Stimulated activated CD8-positive, alpha-beta memory T cell treated with anti-CD3 and anti-CD28 coated beads, Interleukin-15, amount 100 ng/mL, for 4 hours (primary cell): ENCODE data around the gene DNAH1.
"Not testable (repeated sequence)": the region's sequence is repeated elsewhere in the genome, so short reads cannot be mapped to it uniquely, and the experiment has no call there.

Experiments used
- DNase-seq, 2 donors: peaks; one replicate each; pipeline ENCODE4 v3.0.0-alpha.2; 2020; ENCODE audit warnings: low read depth in 2 of 2

The DNAH1 gene

DNA sequence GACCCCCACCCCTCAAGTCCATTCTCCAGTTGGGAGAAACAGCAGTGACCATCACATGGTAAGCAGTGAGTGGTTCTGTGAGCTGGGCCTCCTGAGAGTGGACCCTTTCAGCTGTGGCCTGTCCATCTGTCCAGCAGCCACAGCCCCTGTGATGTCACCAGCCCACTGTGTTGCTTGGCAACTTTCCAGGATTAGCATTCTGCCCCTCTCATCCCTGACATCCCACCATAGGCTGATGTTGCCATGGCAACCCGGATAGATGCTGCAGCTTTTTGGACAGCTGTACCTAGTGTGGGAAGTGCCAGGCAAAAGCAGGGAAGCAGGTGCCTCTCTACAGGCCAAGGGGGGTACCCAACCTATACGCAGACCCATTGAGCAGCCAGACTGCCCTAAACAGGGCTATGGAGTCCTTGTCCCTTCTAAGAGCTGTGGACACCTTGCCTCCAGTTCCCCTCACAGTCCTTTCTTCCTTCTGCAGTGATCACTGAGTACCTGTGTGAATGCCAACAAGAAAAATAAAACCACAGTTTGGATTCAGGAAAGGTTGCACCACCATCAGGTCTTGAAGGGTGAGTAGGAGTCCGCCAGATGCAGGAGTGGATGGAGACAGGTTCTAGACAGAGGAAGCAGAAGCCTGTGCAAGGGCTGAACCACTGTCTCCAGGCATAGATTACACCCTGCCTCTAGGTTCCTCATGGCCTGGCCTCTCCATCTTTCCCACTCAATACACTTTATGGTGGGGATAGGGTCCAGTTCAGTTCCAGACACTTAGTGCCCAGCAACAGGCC is at the start of gene DNAH1:
DNAH1 (plus strand) TSS at position 343 of the 788 bp plus-strand sequence. CDS start 6,124 bp downstream, outside the sequence.
- no peak for DNase-seq

DNA sequence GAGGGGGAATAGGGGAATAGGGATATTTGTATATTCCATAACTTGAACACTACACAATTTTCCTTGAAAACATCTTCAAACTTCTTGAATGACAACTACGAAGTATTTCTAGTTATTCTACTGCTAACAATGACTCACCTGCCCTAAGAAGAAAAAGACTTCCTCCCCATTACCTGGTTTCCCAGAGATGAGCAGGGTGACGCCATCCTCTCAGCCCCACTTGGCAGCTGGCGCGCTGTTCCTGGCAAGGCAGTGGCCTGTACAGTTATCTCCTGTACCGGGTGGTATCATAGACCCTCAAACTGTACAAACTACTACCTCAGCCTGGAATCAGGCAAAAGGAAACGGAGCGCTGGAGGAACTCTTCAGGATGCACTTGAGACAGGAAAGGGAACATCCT is 48.1 kb upstream of the DNAH1 start:
- DNase-seq, result peak in 1 of 2 donors; percentile 33

DNA sequence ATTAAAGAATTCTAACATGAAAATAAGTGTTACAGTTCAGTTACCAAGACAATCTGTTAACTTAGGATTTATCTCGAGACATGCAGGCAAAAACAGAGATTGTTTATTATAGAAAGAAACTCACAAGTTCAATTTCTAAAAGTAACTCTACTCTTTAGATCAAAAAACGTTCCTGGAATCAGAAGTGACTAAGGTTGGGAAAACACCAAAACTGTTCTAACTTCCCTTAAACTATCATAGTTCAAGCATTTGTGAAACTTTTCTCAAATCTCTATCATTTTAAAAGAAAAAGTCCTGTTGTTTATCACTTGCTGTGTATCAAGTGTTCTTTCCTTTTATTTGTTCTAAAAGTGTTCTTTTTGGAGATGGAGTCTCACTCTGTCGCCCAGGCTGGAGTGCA is 46.3 kb upstream of the DNAH1 start:
- no peak for DNase-seq

- no peak for DNase-seq
These were observed 45.8 kb upstream of the DNAH1 start for GRCh38 chr3:52270252-52270754.

- not testable (repeated sequence) for DNase-seq
These were observed 43.9 kb upstream of the DNAH1 start for GRCh38 chr3:52272172-52272571.

GRCh38 chr3:52272831-52273230 is 43.3 kb upstream of the DNAH1 start:
- no peak for DNase-seq

GRCh38 chr3:52274781-52275180 is 41.3 kb upstream of the DNAH1 start:
- not testable (repeated sequence) for DNase-seq

GRCh38 chr3:52277071-52277964 is 38.8 kb upstream of the DNAH1 start:
- DNase-seq, result peak; percentile 58 to 60

GRCh38 chr3:52277972-52278509 is 38.1 kb upstream of the DNAH1 start:
- peak in 1 of 2 donors; percentile 36 for DNase-seq

- DNase-seq, result peak; percentile 92 to 96
These were observed 37.5 kb upstream of the DNAH1 start, which contains the start of gene WDR82 for GRCh38 chr3:52278510-52279069. Gene WDR82, minus strand, starts transcription at chr3:52278649. Its CDS starts 288 bp downstream, at chr3:52278361.

- no peak for DNase-seq
These were observed 36.5 kb upstream of the DNAH1 start for GRCh38 chr3:52279596-52279995.

- DNase-seq, result no peak
These were observed 36.1 kb upstream of the DNAH1 start for GRCh38 chr3:52280050-52280461.

GRCh38 chr3:52281981-52282801 is 33.9 kb upstream of the DNAH1 start:
- no peak for DNase-seq

- no peak for DNase-seq
These were observed 32.8 kb upstream of the DNAH1 start for GRCh38 chr3:52283306-52283705.

GRCh38 chr3:52284051-52284450 is 32.1 kb upstream of the DNAH1 start:
- not testable (repeated sequence) for DNase-seq

DNA sequence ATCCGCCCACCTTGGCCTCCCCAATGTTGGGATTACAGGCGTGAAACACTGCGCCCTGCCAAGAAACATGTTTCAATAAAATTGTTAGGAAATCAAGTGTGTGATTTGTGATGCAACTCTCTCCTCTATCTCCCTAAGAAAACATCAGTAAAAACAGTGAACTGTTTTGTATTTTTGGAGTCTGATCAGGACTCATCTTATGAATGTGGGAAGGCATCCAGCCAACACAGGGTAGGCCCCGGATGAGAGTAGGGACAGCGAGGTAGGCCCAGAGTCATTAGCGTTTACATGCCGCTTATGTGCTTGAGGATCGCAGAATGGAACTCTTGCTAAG is 29.4 kb upstream of the DNAH1 start:
- no peak for DNase-seq

DNA sequence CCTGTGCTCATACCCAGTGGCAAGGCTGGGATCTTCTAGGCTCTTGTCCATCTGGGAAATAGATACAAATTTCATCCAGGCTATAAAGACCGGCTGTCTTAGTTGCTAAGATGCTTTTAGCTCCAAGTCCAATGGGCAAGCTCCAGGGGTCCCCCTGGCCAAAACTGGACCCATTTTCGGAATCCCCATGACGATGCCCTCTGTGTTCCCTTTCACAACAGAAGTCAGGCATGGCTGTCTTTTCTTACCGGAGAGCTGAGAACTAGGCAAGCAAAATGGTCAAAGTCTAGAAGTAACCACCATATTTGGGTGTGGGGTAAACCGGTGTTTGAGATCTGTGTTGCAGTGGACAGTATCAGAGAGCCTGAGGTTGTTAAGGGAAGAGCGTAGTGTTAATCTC is 27.4 kb upstream of the DNAH1 start:
- DNase-seq, result no peak

- DNase-seq, result no peak
These were observed 26.8 kb upstream of the DNAH1 start for GRCh38 chr3:52289338-52289746.

DNA sequence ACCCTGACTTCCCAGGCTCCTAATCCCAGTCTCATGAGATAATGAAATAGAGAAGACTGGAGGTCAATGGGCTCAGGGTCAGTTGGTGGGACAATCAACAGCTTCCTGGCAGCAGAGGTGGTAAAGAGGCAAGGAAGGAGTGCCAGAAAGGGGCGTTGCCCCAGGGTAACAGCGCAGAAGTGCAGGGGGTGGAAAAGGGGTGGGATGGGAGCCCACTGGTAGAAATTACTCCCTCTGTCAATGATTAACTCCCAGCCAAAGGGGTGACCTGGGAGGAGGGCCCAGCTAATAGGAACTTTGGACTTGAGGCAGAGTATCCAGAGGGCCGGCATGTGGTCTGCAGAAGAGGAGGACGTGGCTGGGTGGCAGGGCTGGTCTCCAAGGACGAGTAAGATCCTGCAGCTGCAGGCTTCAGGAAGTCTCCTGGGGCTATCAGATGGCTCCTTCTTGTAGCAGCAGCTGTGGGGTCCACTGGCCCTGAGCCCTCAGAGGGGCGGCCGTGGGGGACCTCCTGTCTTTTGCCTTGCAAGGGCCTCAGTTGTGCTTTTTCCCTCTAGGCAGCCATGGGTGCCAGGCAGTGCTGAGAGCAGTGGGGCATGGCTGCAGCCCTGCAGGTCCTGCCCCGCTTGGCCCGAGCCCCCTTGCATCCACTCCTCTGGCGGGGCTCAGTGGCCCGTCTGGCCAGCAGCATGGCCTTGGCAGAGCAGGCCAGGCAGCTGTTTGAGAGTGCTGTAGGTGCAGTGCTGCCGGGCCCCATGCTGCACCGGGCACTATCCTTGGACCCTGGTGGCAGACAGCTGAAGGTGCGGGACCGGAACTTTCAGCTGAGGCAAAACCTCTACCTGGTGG is 26.1 kb upstream of the DNAH1 start:
- DNase-seq, result no peak
